Neutrophil (primary cell): ENCODE data around the gene MYRF.

Source experiments
- H3K27ac ChIP-seq: fragments of 200-600 bp; sonication (generic); 2 replicates; pipeline ENCODE4 v1.5.1; 2016; ENCODE audit warnings: mild to moderate bottlenecking, moderate library complexity
- H3K27me3 ChIP-seq: fragments of 200-600 bp; sonication (generic); 2 replicates; pipeline ENCODE4 v1.6.0; 2016; ENCODE audit warnings: mild to moderate bottlenecking
- H3K36me3 ChIP-seq: fragments of 200-600 bp; sonication (generic); 2 replicates; pipeline ENCODE4 v1.5.1; 2017
- H3K4me1 ChIP-seq, 2 experiments: fragments of 200-600 bp in 1 of 2; sonication (generic) in 1 of 2; 1 replicate in 1 of 2; 2 replicates in 1 of 2; pipeline versions ENCODE4 v1.5.1 to v1.6.1; 2013 to 2016; ENCODE audit warnings: low read depth in 1 of 2, low read length in 1 of 2, mild to moderate bottlenecking in 1 of 2, moderate library complexity in 1 of 2; ENCODE audit not compliant: control insufficient read depth in 1 of 2, insufficient read depth in 1 of 2
- H3K4me3 ChIP-seq, 2 experiments: fragments of 200-600 bp in 1 of 2; sonication (generic) in 1 of 2; 1 replicate in 1 of 2; 2 replicates in 1 of 2; pipeline ENCODE4 v1.5.1; 2013 to 2016; ENCODE audit warnings: low read depth in 1 of 2, low read length in 1 of 2, mild to moderate bottlenecking in 1 of 2, moderate library complexity in 1 of 2
- H3K9me3 ChIP-seq: fragments of 200-600 bp; sonication (generic); 2 replicates; pipeline ENCODE4 v1.5.1; 2016
- CTCF ChIP-seq: fragments of 200-600 bp; sonication (generic); IDR thresholded peaks from 2 replicates; pipeline ENCODE4 v1.5.1; 2016; ENCODE audit warnings: antibody characterized with exemption

MYRF gene

DNA sequence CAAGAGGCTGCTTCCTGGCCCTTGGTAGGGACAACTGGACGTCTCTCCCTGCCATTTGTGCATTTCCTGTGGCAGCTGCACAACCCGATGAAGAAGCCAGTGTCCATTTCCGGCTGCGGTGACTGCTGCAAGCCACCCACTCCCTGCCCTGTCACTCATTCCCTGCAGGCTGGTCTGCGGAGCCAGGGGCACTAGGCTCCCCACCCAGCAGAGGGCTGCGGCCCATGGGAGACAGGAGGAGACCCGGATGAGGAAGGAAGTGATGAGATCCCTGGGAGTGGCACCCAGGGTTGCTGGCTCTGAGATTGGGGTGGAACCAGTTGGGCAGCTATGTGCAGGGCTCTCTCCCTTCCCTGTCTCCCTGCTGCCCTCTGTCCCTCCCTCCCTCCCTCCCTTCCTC is 10.0 kb upstream of the MYRF start:
- Histone ChIP-seq H3K27ac (no peak overlapping the region), H3K4me3 (no peak overlapping the region), H3K27me3 (no peaks in the 10 kb centered on the region), H3K9me3 (no peaks in the 10 kb centered on the region), H3K36me3 (no peaks in the 10 kb centered on the region), H3K4me1 (peaks cover 4 to 8% of the 10 kb centered on the region in 2 experiments)
- TF ChIP-seq CTCF: no peak

DNA sequence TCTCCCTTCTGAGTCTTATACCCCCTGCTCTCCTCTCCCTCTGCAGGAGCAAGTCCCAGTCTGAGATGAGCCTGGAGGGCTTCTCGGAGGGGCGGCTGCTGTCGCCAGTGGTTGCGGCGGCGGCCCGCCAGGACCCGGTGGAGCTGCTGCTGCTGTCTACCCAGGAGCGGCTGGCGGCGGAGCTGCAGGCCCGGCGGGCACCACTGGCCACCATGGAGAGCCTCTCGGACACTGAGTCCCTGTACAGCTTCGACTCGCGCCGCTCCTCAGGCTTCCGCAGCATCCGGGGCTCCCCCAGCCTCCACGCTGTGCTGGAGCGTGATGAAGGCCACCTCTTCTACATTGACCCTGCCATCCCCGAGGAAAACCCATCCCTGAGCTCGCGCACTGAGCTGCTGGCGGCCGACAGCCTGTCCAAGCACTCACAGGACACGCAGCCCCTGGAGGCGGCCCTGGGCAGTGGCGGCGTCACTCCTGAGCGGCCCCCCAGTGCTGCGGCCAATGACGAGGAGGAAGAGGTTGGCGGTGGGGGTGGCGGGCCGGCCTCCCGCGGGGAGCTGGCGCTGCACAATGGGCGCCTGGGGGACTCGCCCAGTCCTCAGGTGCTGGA is 8.8 kb upstream of the MYRF start:
- no peak overlapping the region for H3K4me3 ChIP-seq
- H3K36me3 ChIP-seq: no peaks in the 10 kb centered on the region

GRCh38 chr11:61744181-61744580 is 8.3 kb upstream of the MYRF start:
- no peak for TF ChIP-seq CTCF
- Histone ChIP-seq H3K4me1 (peaks cover 4 to 8% of the 10 kb centered on the region in 2 experiments), H3K27ac (no peak overlapping the region), H3K4me3 (no peak overlapping the region), H3K9me3 (no peaks in the 10 kb centered on the region), H3K27me3 (peaks cover 15% of the 10 kb centered on the region), H3K36me3 (no peaks in the 10 kb centered on the region)

More for the DNA sequence above, 8.8 kb upstream of the MYRF start:
- Histone ChIP-seq H3K9me3 (no peaks in the 10 kb centered on the region), H3K27ac (no peak overlapping the region), H3K4me1 (peaks cover 4 to 8% of the 10 kb centered on the region in 2 experiments), H3K27me3 (peaks cover 9% of the 10 kb centered on the region)
- TF ChIP-seq CTCF: no peak

GRCh38 chr11:61744609-61745156 is 7.8 kb upstream of the MYRF start:
- Histone ChIP-seq H3K27me3 (peaks cover 20% of the 10 kb centered on the region), H3K9me3 (no peaks in the 10 kb centered on the region), H3K4me3 (no peak overlapping the region), H3K27ac (no peak overlapping the region), H3K36me3 (no peaks in the 10 kb centered on the region), H3K4me1 (peaks cover 4 to 8% of the 10 kb centered on the region in 2 experiments)
- TF ChIP-seq CTCF: no peak

- no peak for TF ChIP-seq CTCF
- H3K4me1 ChIP-seq: peaks cover 4 to 8% of the 10 kb centered on the region in 2 experiments
- H3K4me3 ChIP-seq: no peak overlapping the region
- no peak overlapping the region for H3K27ac ChIP-seq
- no peaks in the 10 kb centered on the region for H3K36me3 ChIP-seq
- H3K9me3 ChIP-seq: no peaks in the 10 kb centered on the region
- peaks cover 32% of the 10 kb centered on the region for H3K27me3 ChIP-seq
These were observed 6.5 kb upstream of the MYRF start for GRCh38 chr11:61745781-61746441.
